ENCODE data around the gene PTCD2. TPM values are rescaled to one million over a fixed set of nuclear protein-coding genes. Genes with fewer than 3 reads are reported as not detected.

PTCD2 gene
- polyA plus RNA-seq, 4 donors, result 10.6 to 12.4 (median 11.0) TPM

- no peak for DNase-seq (ENCODE audit: low read depth in 4 of 4, low spot score in 2 of 4)
These were observed 17.0 kb downstream of the PTCD2 start for GRCh38 chr5:72337159-72337558.

- no peak for DNase-seq (ENCODE audit: low read depth in 4 of 4, low spot score in 2 of 4)
These were observed 18.6 kb downstream of the PTCD2 start for GRCh38 chr5:72338689-72339209.

- no peak for DNase-seq (ENCODE audit: low read depth in 4 of 4, low spot score in 2 of 4)
These were observed 26.2 kb downstream of the PTCD2 start for GRCh38 chr5:72346398-72346797.

GRCh38 chr5:72347801-72348308 is 27.7 kb downstream of the PTCD2 start:
- DNase-seq (ENCODE audit: low read depth in 4 of 4, low spot score in 2 of 4), result no peak

GRCh38 chr5:72351376-72351775 is 31.2 kb downstream of the PTCD2 start:
- no peak for DNase-seq (ENCODE audit: low read depth in 4 of 4, low spot score in 2 of 4)

GRCh38 chr5:72352616-72353015 is 32.4 kb downstream of the PTCD2 start:
- no peak for DNase-seq (ENCODE audit: low read depth in 4 of 4, low spot score in 2 of 4)

GRCh38 chr5:72353046-72353445 is 32.9 kb downstream of the PTCD2 start:
- DNase-seq (ENCODE audit: low read depth in 4 of 4, low spot score in 2 of 4), result no peak

GRCh38 chr5:72355706-72356299 is 35.6 kb downstream of the PTCD2 start:
- DNase-seq (ENCODE audit: low read depth in 4 of 4, low spot score in 2 of 4), result no peak

GRCh38 chr5:72356361-72356760 is 36.2 kb downstream of the PTCD2 start:
- no peak for DNase-seq (ENCODE audit: low read depth in 4 of 4, low spot score in 2 of 4)

GRCh38 chr5:72358925-72359324 is 38.8 kb downstream of the PTCD2 start:
- DNase-seq (ENCODE audit: low read depth in 4 of 4, low spot score in 2 of 4), result no peak

- DNase-seq (ENCODE audit: low read depth in 4 of 4, low spot score in 2 of 4), result no peak
These were observed 39.7 kb downstream of the PTCD2 start for GRCh38 chr5:72359886-72360285.

- no peak for DNase-seq (ENCODE audit: low read depth in 4 of 4, low spot score in 2 of 4)
These were observed 43.1 kb downstream of the PTCD2 start for GRCh38 chr5:72363166-72363802.

GRCh38 chr5:72364171-72364570 is 44.0 kb downstream of the PTCD2 start:
- DNase-seq (ENCODE audit: low read depth in 4 of 4, low spot score in 2 of 4), result no peak

GRCh38 chr5:72364951-72365350 is 44.8 kb downstream of the PTCD2 start:
- no peak for DNase-seq (ENCODE audit: low read depth in 4 of 4, low spot score in 2 of 4)

- peak; percentile 23 to 66 (median 42) for DNase-seq (ENCODE audit: low read depth in 4 of 4, low spot score in 2 of 4)
These were observed 46.3 kb downstream of the PTCD2 start for GRCh38 chr5:72366324-72366976.

- no peak for DNase-seq (ENCODE audit: low read depth in 4 of 4, low spot score in 2 of 4)
These were observed 48.1 kb downstream of the PTCD2 start for GRCh38 chr5:72368271-72368670.

GRCh38 chr5:72369301-72369700 is 49.1 kb downstream of the PTCD2 start:
- DNase-seq (ENCODE audit: low read depth in 4 of 4, low spot score in 2 of 4), result no peak

GRCh38 chr5:72369711-72370110 is 49.5 kb downstream of the PTCD2 start:
- no peak for DNase-seq (ENCODE audit: low read depth in 4 of 4, low spot score in 2 of 4)

- DNase-seq (ENCODE audit: low read depth in 4 of 4, low spot score in 2 of 4), result no peak
These were observed 52.2 kb downstream of the PTCD2 start for GRCh38 chr5:72372331-72372730.

- DNase-seq (ENCODE audit: low read depth in 4 of 4, low spot score in 2 of 4), result no peak
These were observed 52.8 kb downstream of the PTCD2 start for GRCh38 chr5:72372923-72373322.

GRCh38 chr5:72374844-72375243 is 54.7 kb downstream of the PTCD2 start:
- no peak for DNase-seq (ENCODE audit: low read depth in 4 of 4, low spot score in 2 of 4)

GRCh38 chr5:72376381-72376780 is 56.2 kb downstream of the PTCD2 start:
- no peak for DNase-seq (ENCODE audit: low read depth in 4 of 4, low spot score in 2 of 4)
